C4-2B (cell line): ENCODE results near the gene TOP1.

Experiments used
- ZFX ChIP-seq: fragments of 450-650 bp; IDR thresholded peaks from 2 replicates; pipeline ENCODE4 v1.6.1; 2017
- TF ChIP-seq, protein P1 (sequence below): fragments of 450-650 bp; conservative IDR thresholded peaks from 2 replicates; pipeline ENCODE4 v1.5.1; 2017; ENCODE audit warnings: mild to moderate bottlenecking

- TF ChIP-seq, protein P1, sequence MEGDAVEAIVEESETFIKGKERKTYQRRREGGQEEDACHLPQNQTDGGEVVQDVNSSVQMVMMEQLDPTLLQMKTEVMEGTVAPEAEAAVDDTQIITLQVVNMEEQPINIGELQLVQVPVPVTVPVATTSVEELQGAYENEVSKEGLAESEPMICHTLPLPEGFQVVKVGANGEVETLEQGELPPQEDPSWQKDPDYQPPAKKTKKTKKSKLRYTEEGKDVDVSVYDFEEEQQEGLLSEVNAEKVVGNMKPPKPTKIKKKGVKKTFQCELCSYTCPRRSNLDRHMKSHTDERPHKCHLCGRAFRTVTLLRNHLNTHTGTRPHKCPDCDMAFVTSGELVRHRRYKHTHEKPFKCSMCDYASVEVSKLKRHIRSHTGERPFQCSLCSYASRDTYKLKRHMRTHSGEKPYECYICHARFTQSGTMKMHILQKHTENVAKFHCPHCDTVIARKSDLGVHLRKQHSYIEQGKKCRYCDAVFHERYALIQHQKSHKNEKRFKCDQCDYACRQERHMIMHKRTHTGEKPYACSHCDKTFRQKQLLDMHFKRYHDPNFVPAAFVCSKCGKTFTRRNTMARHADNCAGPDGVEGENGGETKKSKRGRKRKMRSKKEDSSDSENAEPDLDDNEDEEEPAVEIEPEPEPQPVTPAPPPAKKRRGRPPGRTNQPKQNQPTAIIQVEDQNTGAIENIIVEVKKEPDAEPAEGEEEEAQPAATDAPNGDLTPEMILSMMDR = peak; percentile 92
- no peak for TF ChIP-seq ZFX
These were observed 144.6 kb downstream of the TOP1 start for GRCh38 chr20:41173161-41173721.
